GM23338 (cell line): ENCODE results near the gene LONRF2. TPM values are rescaled to one million over a fixed set of nuclear protein-coding genes. Genes with fewer than 3 reads are reported as not detected.
A peak's percentile ranks its signal among the peaks of the same experiment; 100 is the strongest.

Source experiments
- ATAC-seq: fragments of 200-7000 bp; cut with Tn5 transposase; 3 replicates; pipeline ENCODE4 v1.9.1; 2020
- DNase-seq: peaks from one replicate; pipeline ENCODE4 v3.0.0-alpha.2; 2015; ENCODE audit warnings: low spot score
- H2AFZ ChIP-seq: fragments of 200-600 bp; sonication (generic); 2 replicates; pipeline ENCODE4 v1.8.0; 2016; ENCODE audit warnings: antibody characterized with exemption, mild to moderate bottlenecking, moderate library complexity
- H3F3A ChIP-seq: fragments of 200-600 bp; sonication (generic); replicated peaks from 2 replicates; pipeline ENCODE4 v1.8.0; 2017; ENCODE audit warnings: antibody characterized with exemption, mixed run types, low read depth
- H3K27ac ChIP-seq: fragments of 200-600 bp; sonication (generic); 2 replicates; pipeline ENCODE4 v1.6.1; 2016; ENCODE audit warnings: low read depth
- H3K27me3 ChIP-seq: fragments of 200-600 bp; sonication (generic); 2 replicates; pipeline ENCODE4 v1.8.0; 2016; ENCODE audit warnings: mild to moderate bottlenecking, mixed run types, moderate library complexity; ENCODE audit not compliant: insufficient read depth
- H3K36me3 ChIP-seq: fragments of 200-600 bp; sonication (generic); 2 replicates; pipeline ENCODE4 v1.8.0; 2016; ENCODE audit warnings: mild to moderate bottlenecking; ENCODE audit not compliant: insufficient read depth
- H3K4me1 ChIP-seq: fragments of 200-600 bp; sonication (generic); 2 replicates; pipeline ENCODE4 v1.8.0; 2016; ENCODE audit warnings: mild to moderate bottlenecking, moderate library complexity; ENCODE audit not compliant: insufficient read depth
- H3K4me2 ChIP-seq: fragments of 200-600 bp; sonication (generic); 2 replicates; pipeline ENCODE4 v1.7.1; 2017; ENCODE audit warnings: mixed run types
- H3K4me3 ChIP-seq: fragments of 200-600 bp; sonication (generic); 2 replicates; pipeline ENCODE4 v1.6.1; 2016; ENCODE audit warnings: mixed run types
- H3K79me2 ChIP-seq: fragments of 200-600 bp; sonication (generic); replicated peaks from 2 replicates; pipeline ENCODE4 v1.8.0; 2017; ENCODE audit warnings: mild to moderate bottlenecking; ENCODE audit not compliant: insufficient read depth
- H3K9me2 ChIP-seq: fragments of 200-600 bp; sonication (generic); 2 replicates; pipeline ENCODE4 v1.8.0; 2017; ENCODE audit not compliant: insufficient read depth
- H4K20me1 ChIP-seq: fragments of 200-600 bp; sonication (generic); replicated peaks from 2 replicates; pipeline ENCODE4 v1.8.0; 2017; ENCODE audit warnings: mild to moderate bottlenecking; ENCODE audit not compliant: insufficient read depth
- H3K27ac Mint-ChIP-seq: 2 replicates; pipeline ENCODE4 v1.8.0; 2020; ENCODE audit warnings: inconsistent platforms, mild to moderate bottlenecking, moderate library complexity, mixed read lengths
- H3K27me3 Mint-ChIP-seq: 3 replicates; pipeline ENCODE4 v1.8.0; 2022; ENCODE audit warnings: low read depth, mild to moderate bottlenecking, moderate library complexity, mixed read lengths, inconsistent platforms; ENCODE audit not compliant: insufficient read depth, poor library complexity
- H3K36me3 Mint-ChIP-seq: 3 replicates; pipeline ENCODE4 v1.8.0; 2021; ENCODE audit warnings: low read depth, mild to moderate bottlenecking, inconsistent platforms, moderate library complexity, mixed read lengths
- H3K4me1 Mint-ChIP-seq: 3 replicates; pipeline ENCODE4 v1.8.0; 2020; ENCODE audit warnings: mild to moderate bottlenecking, inconsistent platforms, mixed read lengths
- H3K4me3 Mint-ChIP-seq: 3 replicates; pipeline ENCODE4 v1.8.0; 2021; ENCODE audit warnings: moderate library complexity, mild to moderate bottlenecking, inconsistent platforms, mixed read lengths
- H3K9me3 Mint-ChIP-seq: 3 replicates; pipeline ENCODE4 v1.8.0; 2020; ENCODE audit warnings: moderate library complexity, mild to moderate bottlenecking, inconsistent platforms, mixed read lengths
- CREB1 ChIP-seq: fragments of 250-450 bp; sonication (Bioruptor Pico); IDR thresholded peaks from 2 replicates; pipeline ENCODE4 v1.5.0; 2020; ENCODE audit warnings: low read depth, mild to moderate bottlenecking, moderate library complexity
- EZH2phosphoT487 ChIP-seq: fragments of 200-600 bp; sonication (generic); IDR thresholded peaks from one replicate; pipeline ENCODE4 v1.8.1; 2018; ENCODE audit warnings: antibody characterized with exemption; ENCODE audit not compliant: unreplicated experiment
- JUNB ChIP-seq: IDR thresholded peaks from one replicate; pipeline ENCODE4 v1.6.1; 2016; ENCODE audit warnings: antibody characterized with exemption; ENCODE audit not compliant: unreplicated experiment
- POLR2AphosphoS5 ChIP-seq: IDR thresholded peaks from 2 replicates; pipeline ENCODE4 v1.6.1; 2016; ENCODE audit warnings: antibody characterized with exemption, low read depth
- STAT1 ChIP-seq: IDR thresholded peaks from one replicate; pipeline ENCODE4 v1.6.1; 2016; ENCODE audit warnings: antibody characterized with exemption; ENCODE audit not compliant: unreplicated experiment
- ZNF114 ChIP-seq: fragments of 250-450 bp; sonication (Bioruptor Pico); IDR thresholded peaks from 2 replicates; pipeline ENCODE4 v1.5.0; 2020; ENCODE audit warnings: mild to moderate bottlenecking, moderate library complexity
- ZNF331 ChIP-seq: fragments of 250-450 bp; sonication (Bioruptor Pico); IDR thresholded peaks from 2 replicates; pipeline ENCODE4 v1.5.0; 2020; ENCODE audit warnings: low read depth, mild to moderate bottlenecking, moderate library complexity
- polyA plus RNA-seq: library from polyadenylated mRNA; unstranded; fragments of >200 nt; fragmentation: Nextera tagmentation; extraction: Ambion mirVana; gene quantifications from 2 replicates; pipeline ENCODE4 v1.2.1, GENCODE V29; 2016
- total RNA-seq: library from RNA; depleted of rRNA; stranded (reverse); fragments of >200 nt; shearing (Covaris generic); gene quantifications from 2 replicates; pipeline ENCODE4 v1.2.3, GENCODE V29; 2014
- TF ChIP-seq, protein P1 (sequence below): fragments of 250-450 bp; sonication (Bioruptor Pico); IDR thresholded peaks from 2 replicates; pipeline ENCODE4 v1.5.0; 2020; ENCODE audit warnings: mild to moderate bottlenecking, moderate library complexity

Gene LONRF2
- total and polyA plus RNA-seq, 2 experiments from 2014 or later, result 0.05 to 0.24 TPM

DNA sequence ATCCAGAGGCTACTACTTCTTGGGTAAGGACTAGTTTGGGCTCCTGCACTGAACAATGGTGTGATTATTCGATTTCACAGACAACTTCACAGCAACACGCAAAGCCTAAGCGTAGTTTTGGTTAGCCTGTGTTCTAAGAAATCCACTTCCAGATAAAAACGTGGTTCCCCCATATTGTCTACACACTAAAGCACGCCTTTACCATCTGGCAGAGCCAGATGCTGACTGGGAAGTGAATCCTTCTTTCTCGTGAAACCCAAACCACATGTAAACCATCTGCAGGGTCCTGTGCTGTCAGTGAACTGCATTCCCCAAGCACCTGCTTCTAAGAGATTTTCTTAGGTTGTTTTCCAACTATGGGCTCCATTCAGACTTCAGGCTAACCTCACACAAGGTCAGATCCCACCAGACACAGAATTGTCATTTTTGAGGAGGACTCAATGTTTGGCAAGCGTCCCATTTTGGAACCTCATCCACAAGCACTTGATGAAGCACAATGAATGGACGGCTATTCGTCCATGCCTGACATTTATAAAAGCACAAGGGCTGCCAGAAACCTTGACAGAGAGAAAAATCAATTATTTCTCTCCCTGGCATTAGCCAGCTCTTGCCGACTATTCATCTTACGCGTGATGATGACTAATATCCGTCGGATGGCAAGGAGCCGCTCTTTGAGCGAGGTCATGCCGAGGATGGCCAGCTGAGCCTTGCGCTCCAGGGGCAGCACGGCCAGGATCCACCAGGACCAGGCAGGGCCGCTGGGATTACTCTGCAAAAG lies 38.4 kb downstream of the LONRF2 start:
- no peaks in the 10 kb centered on the region for H3K79me2 ChIP-seq

More for the DNA sequence above, 38.4 kb downstream of the LONRF2 start:
- H3K4me2 ChIP-seq, result no peak overlapping the region
- no peaks in the 10 kb centered on the region for H3K27me3 ChIP-seq
- no peaks in the 10 kb centered on the region for H4K20me1 ChIP-seq
- no peaks in the 10 kb centered on the region for H3K36me3 Mint-ChIP-seq
- H3K4me1 Mint-ChIP-seq, result peaks cover 46% of the 10 kb centered on the region
- peaks cover 39% of the 10 kb centered on the region for H3K4me1 ChIP-seq
- ATAC-seq, result no peak
- no peak for DNase-seq
- no peaks in the 10 kb centered on the region for H3K9me3 Mint-ChIP-seq
- H3K9me2 ChIP-seq, result no peaks in the 10 kb centered on the region
- no peak overlapping the region for H3K4me3 ChIP-seq
- 0 out of 2 replicates have a peak overlapping the region, but pooled peaks have one; percentile 20 for H3K27ac Mint-ChIP-seq
- H3F3A ChIP-seq, result no peaks in the 10 kb centered on the region
- H3K36me3 ChIP-seq, result no peaks in the 10 kb centered on the region
- peaks cover 3% of the 10 kb centered on the region for H3K27me3 Mint-ChIP-seq
- no peak overlapping the region for H3K27ac ChIP-seq
- TF ChIP-seq ZNF331 (CRISPR knock-in tag) (no peak), JUNB (no peak), POLR2AphosphoS5 (no peak), STAT1 (no peak), EZH2phosphoT487 (no peak), ZNF114 (CRISPR knock-in tag) (no peak), CREB1 (CRISPR knock-in tag) (no peak)
- TF ChIP-seq, protein P1, sequence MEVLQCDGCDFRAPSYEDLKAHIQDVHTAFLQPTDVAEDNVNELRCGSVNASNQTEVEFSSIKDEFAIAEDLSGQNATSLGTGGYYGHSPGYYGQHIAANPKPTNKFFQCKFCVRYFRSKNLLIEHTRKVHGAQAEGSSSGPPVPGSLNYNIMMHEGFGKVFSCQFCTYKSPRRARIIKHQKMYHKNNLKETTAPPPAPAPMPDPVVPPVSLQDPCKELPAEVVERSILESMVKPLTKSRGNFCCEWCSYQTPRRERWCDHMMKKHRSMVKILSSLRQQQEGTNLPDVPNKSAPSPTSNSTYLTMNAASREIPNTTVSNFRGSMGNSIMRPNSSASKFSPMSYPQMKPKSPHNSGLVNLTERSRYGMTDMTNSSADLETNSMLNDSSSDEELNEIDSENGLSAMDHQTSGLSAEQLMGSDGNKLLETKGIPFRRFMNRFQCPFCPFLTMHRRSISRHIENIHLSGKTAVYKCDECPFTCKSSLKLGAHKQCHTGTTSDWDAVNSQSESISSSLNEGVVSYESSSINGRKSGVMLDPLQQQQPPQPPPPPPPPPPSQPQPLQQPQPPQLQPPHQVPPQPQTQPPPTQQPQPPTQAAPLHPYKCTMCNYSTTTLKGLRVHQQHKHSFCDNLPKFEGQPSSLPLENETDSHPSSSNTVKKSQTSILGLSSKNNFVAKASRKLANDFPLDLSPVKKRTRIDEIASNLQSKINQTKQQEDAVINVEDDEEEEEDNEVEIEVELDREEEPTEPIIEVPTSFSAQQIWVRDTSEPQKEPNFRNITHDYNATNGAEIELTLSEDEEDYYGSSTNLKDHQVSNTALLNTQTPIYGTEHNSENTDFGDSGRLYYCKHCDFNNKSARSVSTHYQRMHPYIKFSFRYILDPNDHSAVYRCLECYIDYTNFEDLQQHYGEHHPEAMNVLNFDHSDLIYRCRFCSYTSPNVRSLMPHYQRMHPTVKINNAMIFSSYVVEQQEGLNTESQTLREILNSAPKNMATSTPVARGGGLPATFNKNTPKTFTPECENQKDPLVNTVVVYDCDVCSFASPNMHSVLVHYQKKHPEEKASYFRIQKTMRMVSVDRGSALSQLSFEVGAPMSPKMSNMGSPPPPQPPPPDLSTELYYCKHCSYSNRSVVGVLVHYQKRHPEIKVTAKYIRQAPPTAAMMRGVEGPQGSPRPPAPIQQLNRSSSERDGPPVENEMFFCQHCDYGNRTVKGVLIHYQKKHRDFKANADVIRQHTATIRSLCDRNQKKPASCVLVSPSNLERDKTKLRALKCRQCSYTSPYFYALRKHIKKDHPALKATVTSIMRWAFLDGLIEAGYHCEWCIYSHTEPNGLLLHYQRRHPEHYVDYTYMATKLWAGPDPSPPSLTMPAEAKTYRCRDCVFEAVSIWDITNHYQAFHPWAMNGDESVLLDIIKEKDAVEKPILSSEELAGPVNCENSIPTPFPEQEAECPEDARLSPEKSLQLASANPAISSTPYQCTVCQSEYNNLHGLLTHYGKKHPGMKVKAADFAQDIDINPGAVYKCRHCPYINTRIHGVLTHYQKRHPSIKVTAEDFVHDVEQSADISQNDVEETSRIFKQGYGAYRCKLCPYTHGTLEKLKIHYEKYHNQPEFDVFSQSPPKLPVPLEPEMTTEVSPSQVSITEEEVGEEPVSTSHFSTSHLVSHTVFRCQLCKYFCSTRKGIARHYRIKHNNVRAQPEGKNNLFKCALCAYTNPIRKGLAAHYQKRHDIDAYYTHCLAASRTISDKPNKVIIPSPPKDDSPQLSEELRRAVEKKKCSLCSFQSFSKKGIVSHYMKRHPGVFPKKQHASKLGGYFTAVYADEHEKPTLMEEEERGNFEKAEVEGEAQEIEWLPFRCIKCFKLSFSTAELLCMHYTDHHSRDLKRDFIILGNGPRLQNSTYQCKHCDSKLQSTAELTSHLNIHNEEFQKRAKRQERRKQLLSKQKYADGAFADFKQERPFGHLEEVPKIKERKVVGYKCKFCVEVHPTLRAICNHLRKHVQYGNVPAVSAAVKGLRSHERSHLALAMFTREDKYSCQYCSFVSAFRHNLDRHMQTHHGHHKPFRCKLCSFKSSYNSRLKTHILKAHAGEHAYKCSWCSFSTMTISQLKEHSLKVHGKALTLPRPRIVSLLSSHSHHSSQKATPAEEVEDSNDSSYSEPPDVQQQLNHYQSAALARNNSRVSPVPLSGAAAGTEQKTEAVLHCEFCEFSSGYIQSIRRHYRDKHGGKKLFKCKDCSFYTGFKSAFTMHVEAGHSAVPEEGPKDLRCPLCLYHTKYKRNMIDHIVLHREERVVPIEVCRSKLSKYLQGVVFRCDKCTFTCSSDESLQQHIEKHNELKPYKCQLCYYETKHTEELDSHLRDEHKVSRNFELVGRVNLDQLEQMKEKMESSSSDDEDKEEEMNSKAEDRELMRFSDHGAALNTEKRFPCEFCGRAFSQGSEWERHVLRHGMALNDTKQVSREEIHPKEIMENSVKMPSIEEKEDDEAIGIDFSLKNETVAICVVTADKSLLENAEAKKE (CRISPR knock-in tag), result no peak
- H2AFZ ChIP-seq, result 0 out of 2 replicates have a peak overlapping the region, but pooled peaks have one; percentile 11
- H3K4me3 Mint-ChIP-seq, result no peak overlapping the region
